Adrenal gland (tissue), 12 donors: ENCODE data around the gene PALM2AKAP2. TPM values are rescaled to one million over a fixed set of nuclear protein-coding genes. Genes with fewer than 3 reads are reported as not detected.
"Not testable (repeated sequence)": the region's sequence is repeated elsewhere in the genome, so short reads cannot be mapped to it uniquely, and the experiment has no call there.

ENCODE experiments used
- DNase-seq, 7 donors: peaks; one replicate each; pipeline ENCODE4 v3.0.0-alpha.2; 2019 to 2020
- H3K27ac ChIP-seq, 5 donors: fragments of 200-600 bp; sonication (generic) in 4 of 5; 1 replicate in 3 of 5; 2 replicates in 2 of 5; pipeline versions ENCODE4 v1.5.1 to v1.8.0; 2016 to 2020; ENCODE audit warnings: mild to moderate bottlenecking in 1 of 5
- H3K27me3 ChIP-seq: fragments of 200-600 bp; 2 replicates; pipeline ENCODE4 v1.8.0; 2021
- H3K36me3 ChIP-seq, 2 donors: fragments of 200-600 bp; replicated peaks in 1 of 2; 1 replicate in 1 of 2; 2 replicates in 1 of 2; pipeline versions ENCODE4 v1.5.1 to v1.8.0; 2018 to 2022
- H3K4me1 ChIP-seq, 2 donors: fragments of 200-600 bp; replicated peaks in 1 of 2; 1 replicate in 1 of 2; 2 replicates in 1 of 2; pipeline versions ENCODE4 v1.5.1 to v1.8.0; 2018 to 2021
- H3K4me3 ChIP-seq, 4 donors: fragments of 200-600 bp; sonication (generic) in 3 of 4; one replicate each; pipeline ENCODE4 v1.5.1; 2016 to 2018
- H3K9me3 ChIP-seq, 3 donors: fragments of 200-600 bp; sonication (generic) in 1 of 3; replicated peaks in 1 of 3; 1 replicate in 2 of 3; 2 replicates in 1 of 3; pipeline versions ENCODE4 v1.5.1 to v1.8.0; 2016 to 2021
- POLR2A ChIP-seq, 2 donors: fragments of 450-650 bp; IDR thresholded peaks; one replicate each; pipeline ENCODE4 v1.6.1; 2017; ENCODE audit warnings: antibody characterized with exemption in 2 of 2, mild to moderate bottlenecking in 2 of 2, moderate library complexity in 1 of 2
- WGBS, 4 donors: extraction: QIAGEN DNeasy Blood & Tissue Kit in 2 of 4; methylation state at CpG; one replicate each; pipeline versions ENCODE4 v1.1.5 to v1.1.7; 2013 to 2017; 5-methylcytosine and 5-hydroxymethylcytosine counted together
- intact Hi-C, 2 donors: fragments of 100-400 bp; cut with DNase I; formaldehyde crosslinking; loops; one replicate each; pipeline versions ENCODE4 v1.14.1 to v1.15.0; 2022 to 2023
- polyA plus RNA-seq, 3 donors: library from polyadenylated mRNA; stranded (reverse); fragments of 200-250 nt in 2 of 3; fragments of 350-450 nt in 1 of 3; fragmentation: Illumina TruSeq in 1 of 3; extraction: RNeasy Lipid Tissue Mini Kit (QIAGEN cat#74804) in 1 of 3; gene quantifications; one replicate each; pipeline ENCODE4 v1.2.3, GENCODE V29; 2013 to 2014
- total RNA-seq, 9 donors: library from RNA; depleted of rRNA in 4 of 9; stranded (reverse); fragments of >200 nt in 4 of 9; fragments of 120-200 nt in 1 of 9; fragmentation: NEBNext Ultra II Directional in 1 of 9; extraction: Animal tissue kit (Norgen Biotek cat#: 25700) in 1 of 9; gene quantifications; one replicate each; pipeline versions ENCODE4 v1.1.0 to v1.2.4, GENCODE V29; 2013 to 2023
- TF ChIP-seq, protein P1 (sequence below), 6 experiments: fragments of 450-650 bp in 4 of 6; fragments of 200-600 bp in 2 of 6; sonication (generic) in 1 of 6; IDR thresholded peaks; 1 replicate in 5 of 6; 2 replicates in 1 of 6; pipeline versions ENCODE4 v1.5.1 to v1.8.0; 2016 to 2021; ENCODE audit warnings: antibody characterized with exemption in 6 of 6, mild to moderate bottlenecking in 2 of 6, moderate library complexity in 1 of 6
- donor health status: healthy with polysubstance abuse.
- donor health status: Bipolar disorder and iron deficiency.
- donor health status: DM: yes; HTN: yes; CAD: no.
- donor health status: DM: no; HTN: no; CAD: no.
- donor health status: DM: no; HTN: no; CAD: no.
- donor health status: DM: yes; HTN: yes; CAD: no.

PALM2AKAP2 gene
- total and polyA plus RNA-seq, 12 donors, result 0.07 to 27.3 (median 19.8) TPM

DNA sequence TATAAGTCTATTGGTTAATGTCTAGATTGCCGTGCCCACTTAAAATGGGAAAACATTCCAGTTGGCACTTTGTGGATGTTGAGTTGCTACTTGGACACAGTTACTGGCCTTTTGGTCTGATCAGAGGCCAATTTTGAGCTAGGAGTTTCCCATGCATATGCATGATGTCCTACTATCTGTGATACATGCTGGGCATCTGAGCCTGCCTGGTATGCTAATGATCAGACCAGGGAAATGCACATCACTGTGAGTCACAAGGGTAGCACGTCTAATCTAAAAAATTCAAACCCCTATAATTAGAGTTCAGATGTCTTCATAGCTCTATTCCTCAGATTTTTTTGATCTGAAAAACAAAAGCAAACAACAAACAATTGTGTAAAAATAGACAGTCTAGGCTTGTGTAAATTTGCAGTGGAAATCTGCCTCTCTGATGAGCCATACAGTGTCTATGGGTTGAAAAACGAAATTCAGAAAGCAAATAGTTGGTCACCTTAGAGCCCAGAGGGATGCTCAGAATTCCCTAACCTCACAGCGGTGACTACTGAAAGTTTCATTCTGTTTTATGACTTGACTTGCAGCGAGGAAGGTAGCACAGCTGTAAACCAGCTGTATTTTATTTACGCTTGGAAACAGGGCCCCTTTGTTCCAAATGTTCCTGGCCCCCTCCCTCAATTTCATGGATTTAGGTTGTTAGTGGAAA lies 37.3 kb downstream of the PALM2AKAP2 start:
- Histone ChIP-seq H3K36me3 (no peaks in the 10 kb centered on the region), H3K4me3 (no peak overlapping the region), H3K9me3 (no peaks in the 10 kb centered on the region), H3K27me3 (no peaks in the 10 kb centered on the region), H3K4me1 (peaks cover 6 to 12% of the 10 kb centered on the region in 2 donors), H3K27ac (peak overlapping the region in 4 of 5 donors; percentile 10 to 62 (median 22))
- 55 to 73% (median 70%) methylated on average over 6 of the region's 6 CpGs for WGBS, 4 donors
- TF ChIP-seq, protein P1, sequence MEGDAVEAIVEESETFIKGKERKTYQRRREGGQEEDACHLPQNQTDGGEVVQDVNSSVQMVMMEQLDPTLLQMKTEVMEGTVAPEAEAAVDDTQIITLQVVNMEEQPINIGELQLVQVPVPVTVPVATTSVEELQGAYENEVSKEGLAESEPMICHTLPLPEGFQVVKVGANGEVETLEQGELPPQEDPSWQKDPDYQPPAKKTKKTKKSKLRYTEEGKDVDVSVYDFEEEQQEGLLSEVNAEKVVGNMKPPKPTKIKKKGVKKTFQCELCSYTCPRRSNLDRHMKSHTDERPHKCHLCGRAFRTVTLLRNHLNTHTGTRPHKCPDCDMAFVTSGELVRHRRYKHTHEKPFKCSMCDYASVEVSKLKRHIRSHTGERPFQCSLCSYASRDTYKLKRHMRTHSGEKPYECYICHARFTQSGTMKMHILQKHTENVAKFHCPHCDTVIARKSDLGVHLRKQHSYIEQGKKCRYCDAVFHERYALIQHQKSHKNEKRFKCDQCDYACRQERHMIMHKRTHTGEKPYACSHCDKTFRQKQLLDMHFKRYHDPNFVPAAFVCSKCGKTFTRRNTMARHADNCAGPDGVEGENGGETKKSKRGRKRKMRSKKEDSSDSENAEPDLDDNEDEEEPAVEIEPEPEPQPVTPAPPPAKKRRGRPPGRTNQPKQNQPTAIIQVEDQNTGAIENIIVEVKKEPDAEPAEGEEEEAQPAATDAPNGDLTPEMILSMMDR (IDR thresholded peaks at IDR 0.05), result no peak
- no peak for TF ChIP-seq POLR2A (IDR thresholded peaks at IDR 0.05)
- intact Hi-C loops, result loop anchor here (2.0 to 5.0 kb wide), 2 partner anchors 240 to 242 kb away; no protein-coding TSS in a partner anchor
- DNase-seq, result no peak

DNA sequence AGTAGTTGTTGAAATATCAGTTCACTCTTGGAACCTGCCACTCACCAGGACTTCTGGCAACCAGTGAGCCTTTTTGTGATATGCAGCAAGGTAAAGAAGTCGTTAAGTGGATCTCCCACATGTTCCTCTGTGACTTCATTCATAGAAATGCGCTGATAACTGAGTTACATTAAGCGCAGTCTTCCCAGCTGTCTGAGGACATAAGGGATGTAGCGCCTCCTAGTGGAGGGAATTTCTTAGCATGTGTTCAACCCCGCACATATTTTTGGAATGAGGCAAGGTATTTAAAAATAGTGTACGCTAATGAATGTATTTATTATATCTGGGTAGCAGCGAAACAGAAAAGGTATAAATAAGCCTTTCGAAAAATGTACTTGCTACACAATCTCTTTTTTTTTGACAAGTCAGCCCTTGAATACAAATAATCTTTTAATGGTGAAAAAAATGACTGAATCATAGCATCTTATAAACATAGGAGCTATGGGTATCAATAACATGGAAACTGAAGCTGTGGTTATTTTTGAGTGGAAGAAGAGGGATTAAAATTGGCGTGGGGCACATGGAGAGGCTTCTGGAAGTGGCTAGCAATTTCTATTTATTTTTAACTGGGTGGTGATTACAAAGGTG lies 38.0 kb downstream of the PALM2AKAP2 start:
- intact Hi-C loops, result loop anchor here (2.0 to 5.0 kb wide), 2 partner anchors 241 to 243 kb away; no protein-coding TSS in a partner anchor
- WGBS, 4 donors, result 2 to 6% (median 4%) methylated on average over 9 of the region's 9 CpGs
- Histone ChIP-seq H3K4me1 (peaks cover 0 to 6% of the 10 kb centered on the region in 2 donors), H3K36me3 (no peaks in the 10 kb centered on the region), H3K27ac (peak overlapping the region in 3 of 5 donors; percentile 8 to 62 (median 30)), H3K9me3 (no peaks in the 10 kb centered on the region), H3K4me3 (no peak overlapping the region), H3K27me3 (no peaks in the 10 kb centered on the region)
- no peak for TF ChIP-seq POLR2A (IDR thresholded peaks at IDR 0.05)
- TF ChIP-seq, protein P1 (IDR thresholded peaks at IDR 0.05), result peak; percentile 88 to 95 (median 93)
- DNase-seq, result peak; percentile 75 to 92 (median 83)

DNA sequence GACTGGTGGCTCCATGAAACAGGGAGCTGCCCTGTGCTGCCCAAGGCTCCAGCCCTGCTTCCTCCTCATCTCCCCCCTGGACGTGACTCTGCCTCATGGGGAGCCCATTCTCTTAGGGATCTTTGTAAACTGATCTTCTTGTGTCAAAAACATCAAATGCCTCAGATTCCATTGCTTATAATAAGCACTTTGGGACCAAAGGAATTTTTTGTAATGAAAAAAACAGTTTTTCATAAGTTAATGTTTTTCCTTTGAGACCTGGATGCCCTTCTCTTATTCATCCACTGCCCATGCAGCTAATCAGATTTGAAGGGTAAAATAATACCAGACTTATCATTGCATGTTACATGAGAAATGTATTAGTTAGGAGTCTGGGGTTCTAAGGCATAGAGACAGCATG lies 41.7 kb downstream of the PALM2AKAP2 start:
- Histone ChIP-seq H3K36me3 (no peaks in the 10 kb centered on the region), H3K27me3 (no peaks in the 10 kb centered on the region), H3K4me3 (no peak overlapping the region), H3K27ac (no peak overlapping the region), H3K9me3 (no peaks in the 10 kb centered on the region), H3K4me1 (no peaks in the 10 kb centered on the region)
- 50 to 83% (median 70%) methylated on average over 1 of the region's 1 CpG for WGBS, 4 donors
- TF ChIP-seq, protein P1 (IDR thresholded peaks at IDR 0.05), result no peak
- TF ChIP-seq POLR2A (IDR thresholded peaks at IDR 0.05), result no peak
- intact Hi-C loops, result no loop called here
- DNase-seq, result no peak

DNA sequence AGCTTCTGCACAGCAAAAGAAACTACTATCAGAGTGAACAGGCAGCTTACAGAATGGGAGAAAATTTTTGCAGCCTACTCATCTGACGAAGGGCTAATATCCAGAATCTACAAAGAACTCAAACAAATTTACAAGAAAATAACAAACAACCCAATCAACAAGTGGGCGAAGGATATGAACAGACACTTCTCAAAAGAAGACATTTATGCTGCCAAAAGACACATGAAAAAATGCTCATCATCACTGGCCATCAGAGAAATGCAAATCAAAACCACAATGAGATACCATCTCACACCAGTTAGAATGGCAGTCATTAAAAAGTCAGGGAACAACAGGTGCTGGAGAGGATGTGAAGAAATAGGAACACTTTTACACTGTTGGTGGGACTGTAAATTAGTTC lies 45.4 kb downstream of the PALM2AKAP2 start:
- WGBS, 4 donors, result 75 to 96% (median 94%) methylated on average over 2 of the region's 2 CpGs
- H3K4me3 ChIP-seq, H3K36me3 ChIP-seq, H3K27me3 ChIP-seq, H3K4me1 ChIP-seq, intact Hi-C loops, DNase-seq, H3K9me3 ChIP-seq, H3K27ac ChIP-seq: not testable (repeated sequence)
